WERI-Rb-1 (cell line): ENCODE results near the gene TMTC4.

Experiments
- DNase-seq: peaks from one replicate; pipeline ENCODE4 v3.0.0-alpha.2; 2020
- H3K27ac ChIP-seq: fragments of 250-450 bp; sonication (Bioruptor Pico); 2 replicates; pipeline ENCODE4 v1.5.1; 2020; ENCODE audit warnings: mild to moderate bottlenecking, moderate library complexity
- H3K27me3 ChIP-seq: fragments of 250-450 bp; sonication (Bioruptor Pico); 2 replicates; pipeline ENCODE4 v1.5.1; 2021; ENCODE audit warnings: mild to moderate bottlenecking, low read depth, moderate library complexity; ENCODE audit not compliant: insufficient read depth, severe bottlenecking
- H3K36me3 ChIP-seq: fragments of 250-450 bp; sonication (Bioruptor Pico); 2 replicates; pipeline ENCODE4 v1.5.1; 2020; ENCODE audit warnings: mild to moderate bottlenecking, moderate library complexity
- H3K4me3 ChIP-seq: 2 replicates; pipeline ENCODE4 v1.5.1; 2011; ENCODE audit warnings: low read depth, mild to moderate bottlenecking, control low read depth, low read length
- H3K9me3 ChIP-seq: fragments of 250-450 bp; sonication (Bioruptor Pico); 2 replicates; pipeline ENCODE4 v1.5.1; 2021; ENCODE audit warnings: mild to moderate bottlenecking, moderate library complexity; ENCODE audit not compliant: severe bottlenecking
- TF ChIP-seq, protein P1 (sequence below): IDR thresholded peaks from 2 replicates; pipeline ENCODE4 v1.5.1; 2011; ENCODE audit warnings: low read depth, mild to moderate bottlenecking, control low read depth, inconsistent platforms, low read length

TMTC4 gene

DNA sequence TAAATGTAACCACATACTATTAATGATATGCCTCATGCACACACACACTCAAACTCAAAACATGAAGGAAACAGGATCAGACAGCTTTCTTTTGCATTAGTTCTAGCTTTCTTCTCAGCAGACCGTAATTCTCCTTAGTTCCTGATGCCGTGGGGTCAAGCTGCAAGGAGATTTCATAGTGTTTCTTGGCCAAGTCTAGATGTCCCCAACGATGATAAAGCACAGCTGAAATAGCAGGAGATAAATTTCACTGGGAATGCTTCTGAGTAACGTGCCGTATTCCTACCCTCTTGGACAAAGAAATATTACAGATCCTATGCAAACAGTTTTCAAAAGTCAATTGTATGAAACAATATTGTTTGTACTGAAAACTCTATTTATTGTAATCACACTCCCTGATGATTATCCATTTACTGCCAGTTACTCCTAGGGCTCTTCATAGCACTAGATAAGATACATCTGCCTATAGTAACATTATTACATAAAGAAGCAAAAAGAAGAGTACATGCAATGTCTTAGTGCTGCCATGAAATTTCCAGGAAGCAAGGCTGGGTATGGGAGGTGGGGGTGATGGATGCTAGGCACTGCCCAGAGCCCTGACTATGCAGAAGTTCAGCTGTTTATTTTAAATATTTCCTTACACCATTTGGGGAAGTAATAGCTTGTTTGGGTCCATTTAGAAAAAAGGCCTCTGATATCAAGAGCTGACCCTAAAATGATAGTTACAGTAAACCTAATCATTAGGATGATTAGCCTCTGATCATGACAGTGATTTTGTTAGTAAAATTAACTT lies 69.5 kb downstream of the TMTC4 start:
- DNase-seq, result no peak
- no peak overlapping the region for H3K4me3 ChIP-seq
- peaks cover 4% of the 10 kb centered on the region for H3K36me3 ChIP-seq
- TF ChIP-seq, protein P1, sequence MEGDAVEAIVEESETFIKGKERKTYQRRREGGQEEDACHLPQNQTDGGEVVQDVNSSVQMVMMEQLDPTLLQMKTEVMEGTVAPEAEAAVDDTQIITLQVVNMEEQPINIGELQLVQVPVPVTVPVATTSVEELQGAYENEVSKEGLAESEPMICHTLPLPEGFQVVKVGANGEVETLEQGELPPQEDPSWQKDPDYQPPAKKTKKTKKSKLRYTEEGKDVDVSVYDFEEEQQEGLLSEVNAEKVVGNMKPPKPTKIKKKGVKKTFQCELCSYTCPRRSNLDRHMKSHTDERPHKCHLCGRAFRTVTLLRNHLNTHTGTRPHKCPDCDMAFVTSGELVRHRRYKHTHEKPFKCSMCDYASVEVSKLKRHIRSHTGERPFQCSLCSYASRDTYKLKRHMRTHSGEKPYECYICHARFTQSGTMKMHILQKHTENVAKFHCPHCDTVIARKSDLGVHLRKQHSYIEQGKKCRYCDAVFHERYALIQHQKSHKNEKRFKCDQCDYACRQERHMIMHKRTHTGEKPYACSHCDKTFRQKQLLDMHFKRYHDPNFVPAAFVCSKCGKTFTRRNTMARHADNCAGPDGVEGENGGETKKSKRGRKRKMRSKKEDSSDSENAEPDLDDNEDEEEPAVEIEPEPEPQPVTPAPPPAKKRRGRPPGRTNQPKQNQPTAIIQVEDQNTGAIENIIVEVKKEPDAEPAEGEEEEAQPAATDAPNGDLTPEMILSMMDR, result no peak
- H3K27me3 ChIP-seq, result no peaks in the 10 kb centered on the region
- H3K27ac ChIP-seq, result no peak overlapping the region
- no peaks in the 10 kb centered on the region for H3K9me3 ChIP-seq

DNA sequence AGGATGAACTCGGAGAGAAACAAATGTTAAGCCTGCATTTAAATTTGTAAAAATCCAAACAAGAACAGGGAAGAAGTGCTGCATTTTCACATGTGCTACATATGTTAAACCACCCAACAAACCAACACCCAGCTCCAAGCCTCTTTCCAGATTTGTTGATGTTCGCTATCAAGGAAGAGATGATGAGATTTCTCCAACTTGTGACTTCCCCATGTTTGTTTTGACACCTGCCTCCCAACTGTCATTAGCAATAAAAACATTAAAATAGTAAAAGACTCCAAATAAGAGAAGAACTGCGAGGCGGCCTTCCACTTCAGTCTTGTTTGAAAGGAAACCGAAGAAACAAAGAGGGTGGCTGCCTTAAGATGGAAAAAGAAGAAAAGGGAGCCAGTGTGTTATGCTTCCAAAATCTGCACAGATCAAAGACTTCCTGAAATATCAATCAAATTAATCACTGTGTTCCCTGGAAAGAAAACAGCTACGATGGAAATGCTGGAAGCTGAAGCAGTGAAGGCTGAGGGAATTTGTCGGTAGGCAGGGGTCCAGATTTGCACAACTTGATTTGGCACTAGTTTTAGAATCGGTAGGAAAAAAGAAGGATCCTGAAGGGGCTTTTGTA lies 72.0 kb downstream of the TMTC4 start:
- no peaks in the 10 kb centered on the region for H3K27me3 ChIP-seq
- H3K9me3 ChIP-seq, result no peaks in the 10 kb centered on the region
- H3K27ac ChIP-seq, result no peak overlapping the region
- DNase-seq, result no peak
- H3K4me3 ChIP-seq, result no peak overlapping the region
- TF ChIP-seq, protein P1, result no peak
- peaks cover 4% of the 10 kb centered on the region for H3K36me3 ChIP-seq

DNA sequence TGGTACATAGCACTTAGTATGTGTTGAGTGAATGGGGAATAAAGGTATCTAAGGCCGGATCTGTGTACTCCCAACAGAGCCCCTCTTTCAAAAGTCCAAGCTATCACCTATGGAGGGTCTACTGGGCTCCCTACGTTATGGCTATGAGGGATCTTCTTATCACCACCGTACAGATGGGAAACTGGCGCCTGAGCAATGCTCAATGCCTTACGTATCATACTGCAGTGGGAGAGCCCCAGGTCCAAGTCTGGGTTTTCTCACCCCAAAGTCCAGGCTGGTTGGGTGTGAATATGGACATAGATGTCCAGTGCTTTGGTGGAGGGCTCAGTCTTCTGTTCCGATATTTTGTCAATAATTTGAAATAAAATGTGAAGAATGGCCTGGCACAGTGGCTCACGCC lies 72.9 kb downstream of the TMTC4 start:
- Histone ChIP-seq H3K9me3 (no peaks in the 10 kb centered on the region), H3K4me3 (no peak overlapping the region), H3K27ac (no peak overlapping the region), H3K36me3 (peaks cover 4% of the 10 kb centered on the region), H3K27me3 (no peaks in the 10 kb centered on the region)
- DNase-seq, result no peak
- TF ChIP-seq, protein P1, result no peak

DNA sequence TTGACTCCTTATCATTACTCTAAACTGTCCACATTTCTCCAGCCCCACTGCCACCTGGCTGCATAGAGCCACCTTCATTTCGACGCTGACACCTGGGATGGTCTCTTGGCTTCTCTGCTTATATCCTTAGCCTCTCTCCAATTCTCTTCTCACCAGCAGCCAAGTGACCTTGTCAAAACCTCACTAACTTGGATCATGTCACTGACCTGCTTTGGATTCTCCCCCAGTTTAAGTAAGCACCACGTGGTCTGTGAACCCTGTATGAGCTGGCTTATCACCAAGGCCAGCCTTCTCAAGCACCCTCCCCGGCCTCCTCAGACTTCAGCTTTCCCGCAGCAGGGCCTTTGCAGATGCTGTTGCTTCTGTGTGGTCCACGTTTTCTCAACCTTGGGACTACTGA lies 73.7 kb downstream of the TMTC4 start:
- Histone ChIP-seq H3K27ac (no peak overlapping the region), H3K9me3 (no peaks in the 10 kb centered on the region), H3K4me3 (no peak overlapping the region), H3K27me3 (peaks cover 4% of the 10 kb centered on the region), H3K36me3 (peaks cover 4% of the 10 kb centered on the region)
- TF ChIP-seq, protein P1, result no peak
- DNase-seq, result no peak

DNA sequence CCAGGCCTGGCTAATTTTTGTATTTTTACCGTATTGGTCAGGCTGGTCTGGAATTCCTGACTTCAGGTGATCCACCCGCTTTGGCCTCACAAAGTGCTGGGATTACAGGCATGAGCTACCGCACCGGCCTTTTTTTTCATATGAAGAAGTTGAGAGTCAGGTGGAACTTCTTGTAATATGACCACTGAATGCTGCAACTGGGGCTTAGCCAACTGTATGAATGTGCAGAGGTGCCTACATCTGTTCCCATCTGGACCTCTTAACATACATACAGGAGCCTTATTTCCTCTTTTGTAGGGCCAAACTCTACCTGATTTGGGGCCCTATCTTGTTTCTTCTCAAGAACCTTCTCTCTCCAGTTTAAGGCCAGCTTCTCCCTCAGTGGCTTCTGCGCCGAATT lies 74.1 kb downstream of the TMTC4 start:
- DNase-seq, result no peak
- TF ChIP-seq, protein P1, result no peak
- no peak overlapping the region for H3K27ac ChIP-seq

More for the DNA sequence above, 74.1 kb downstream of the TMTC4 start:
- Histone ChIP-seq H3K36me3 (0 out of 2 replicates have a peak, but pooled peaks cover under 1% of the 10 kb centered on the region), H3K27me3 (peaks cover 4% of the 10 kb centered on the region), H3K9me3 (no peaks in the 10 kb centered on the region), H3K4me3 (no peak overlapping the region)
